ENCODE measurements around the gene PRSS21.

The PRSS21 gene

DNA sequence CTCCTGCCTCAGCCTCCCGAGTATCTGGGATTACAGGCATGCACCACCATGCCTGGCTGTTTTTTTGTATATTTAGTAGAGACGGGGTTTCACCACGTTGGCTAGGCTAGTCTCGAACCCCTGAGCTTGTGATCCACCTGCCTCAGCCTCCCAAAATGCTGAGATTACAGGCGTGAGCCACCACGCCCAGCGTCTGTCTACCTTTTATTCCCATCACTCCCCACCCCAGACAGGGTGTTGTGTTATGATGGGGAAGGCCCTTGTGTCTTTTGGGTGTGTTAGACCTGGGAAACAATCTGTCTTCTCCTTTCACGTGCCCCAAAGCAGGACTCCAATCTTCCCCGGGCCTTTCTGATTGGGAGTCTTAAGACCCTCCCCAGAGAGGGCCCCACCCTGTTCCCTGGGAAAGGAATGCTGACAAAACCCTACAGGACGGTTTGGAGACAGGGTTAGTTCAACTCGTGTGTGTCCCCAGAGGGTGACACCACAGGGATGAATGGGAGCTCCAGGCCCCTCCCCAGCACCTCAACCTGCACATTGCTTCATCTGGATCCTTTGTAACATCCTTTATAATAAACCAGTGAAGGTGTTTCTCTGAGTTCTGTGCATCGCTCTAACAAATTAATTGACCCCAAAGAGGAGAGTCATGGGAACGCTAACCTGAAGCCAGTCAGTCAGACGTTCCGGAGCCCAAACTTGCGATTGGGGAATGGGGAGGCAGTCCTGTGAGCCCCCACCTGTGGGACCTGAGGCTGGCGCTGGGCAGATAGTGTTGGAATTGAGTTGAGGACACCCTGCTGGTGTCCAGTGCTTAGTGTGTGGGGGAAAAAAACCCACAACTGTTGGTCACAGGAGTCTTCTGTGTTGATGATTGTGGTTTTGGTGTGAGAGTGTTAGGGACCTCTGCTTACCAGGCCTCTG is 36.8 kb upstream of the PRSS21 start:
- DNase-seq (ENCODE audit: low spot score): no peak

DNA sequence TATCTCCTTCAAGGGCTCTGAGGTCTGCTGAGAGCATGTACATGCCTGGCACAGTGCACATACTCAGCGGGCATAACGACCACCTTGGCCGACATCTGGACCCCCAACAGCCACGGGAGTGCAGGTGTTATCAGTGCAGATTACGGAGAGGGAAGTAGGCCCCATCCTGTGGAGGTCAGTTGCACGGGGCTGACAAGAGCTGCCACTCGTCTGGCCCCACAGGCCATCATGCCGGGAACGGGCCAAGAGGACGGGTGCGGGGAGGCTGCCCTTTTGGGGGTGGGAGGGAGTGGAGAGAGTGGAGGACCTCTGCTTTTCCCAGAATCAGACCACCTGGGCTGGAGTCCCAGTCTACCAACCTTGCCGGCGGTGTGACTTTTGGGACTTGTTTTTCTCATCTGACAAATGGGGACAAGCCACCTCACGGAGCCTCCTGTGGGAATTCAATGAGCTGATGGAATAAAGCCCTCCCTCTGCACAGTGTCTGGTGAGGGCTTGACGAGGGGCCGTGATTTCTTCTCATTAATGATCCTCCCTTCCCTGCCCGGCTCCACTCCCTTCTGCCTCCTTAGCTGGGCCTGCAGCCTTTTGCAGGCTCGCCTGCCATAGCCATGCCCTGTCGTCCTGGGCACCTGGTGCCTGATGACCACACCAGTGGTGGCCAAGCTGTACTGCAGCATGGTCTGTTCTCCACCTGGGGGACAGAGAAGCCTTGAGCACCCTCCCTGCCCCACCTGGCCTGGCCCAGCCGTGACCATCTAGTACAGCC is 34.3 kb upstream of the PRSS21 start:
- DNase-seq (ENCODE audit: low spot score): no peak

- no peak for DNase-seq (ENCODE audit: low spot score)
Observed at GRCh38 chr16:2783581-2784357, 33.3 kb upstream of the PRSS21 start.

- DNase-seq (ENCODE audit: low spot score): no peak
Observed at GRCh38 chr16:2784358-2785100, 32.5 kb upstream of the PRSS21 start.

- no peak for DNase-seq (ENCODE audit: low spot score)
Observed at GRCh38 chr16:2785101-2785991, 31.7 kb upstream of the PRSS21 start.

DNA sequence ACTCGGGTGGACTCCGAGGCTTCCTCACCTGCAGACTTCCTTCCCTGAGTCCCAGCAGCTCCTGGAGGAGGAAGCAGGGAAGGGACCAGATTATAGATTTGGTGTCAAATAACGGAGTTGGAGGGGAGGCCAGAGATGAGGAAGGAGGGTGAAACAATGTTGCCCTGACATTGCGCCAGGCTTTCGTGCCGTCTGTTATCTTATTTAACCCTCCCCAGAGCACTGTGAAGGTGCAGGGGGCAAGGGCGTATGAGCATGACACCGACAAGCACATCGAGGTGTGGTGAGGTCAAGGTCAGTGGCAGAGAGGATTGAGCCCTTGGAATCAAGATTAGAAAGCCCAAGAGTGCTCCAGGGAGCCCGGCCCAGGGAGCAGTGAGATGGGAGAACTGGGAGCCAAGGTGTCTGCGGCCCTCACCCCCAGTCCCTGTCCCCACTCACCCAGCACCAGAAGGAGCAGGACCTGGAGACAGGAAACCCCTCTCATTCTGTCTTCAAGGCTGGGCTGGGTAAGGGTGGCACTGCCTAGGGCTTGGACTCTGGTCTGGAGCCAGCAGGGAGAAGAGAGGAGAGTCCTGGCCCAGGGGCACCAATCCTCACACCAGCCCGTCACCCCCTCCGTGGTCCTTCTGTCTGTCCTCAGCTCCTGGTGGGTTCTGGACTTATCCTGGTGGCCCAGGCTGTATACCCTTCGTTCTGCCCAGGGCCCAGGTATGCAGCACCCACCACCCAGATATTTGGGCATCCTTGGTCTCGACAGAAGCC is 30.8 kb upstream of the PRSS21 start:
- DNase-seq (ENCODE audit: low spot score): no peak

- no peak for DNase-seq (ENCODE audit: low spot score)
Observed at GRCh38 chr16:2786826-2787151, 30.2 kb upstream of the PRSS21 start.

DNA sequence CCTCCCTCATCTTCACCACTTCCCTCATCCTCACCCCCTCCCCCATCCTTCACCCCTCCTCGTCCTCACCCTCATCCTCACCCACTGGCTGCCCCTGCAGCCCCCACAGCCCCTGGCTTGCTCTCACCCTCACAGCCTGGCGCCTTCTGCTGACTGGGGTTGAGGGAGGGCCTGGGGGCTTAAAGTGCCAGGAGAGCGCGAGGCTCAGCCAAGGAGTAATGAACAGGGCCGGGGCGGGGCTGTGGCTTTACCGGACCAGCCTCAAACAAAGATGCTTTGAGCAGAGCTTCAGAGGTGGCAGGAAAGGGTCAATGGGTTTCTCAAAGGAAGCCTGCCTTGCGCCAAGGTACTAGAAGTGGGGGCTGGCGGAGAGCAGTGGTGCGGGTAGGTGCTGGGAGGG is 29.6 kb upstream of the PRSS21 start, which contains the start of gene PRSS33:
Gene PRSS33 (minus strand): TSS at position 155 of the 400 bp plus-strand sequence. CDS start 1,013 bp downstream, outside the sequence.
- DNase-seq (ENCODE audit: low spot score): no peak

GRCh38 chr16:2787961-2788360 is 29.1 kb upstream of the PRSS21 start:
- DNase-seq (ENCODE audit: low spot score): no peak

GRCh38 chr16:2790631-2791030 is 26.4 kb upstream of the PRSS21 start:
- no peak for DNase-seq (ENCODE audit: low spot score)

DNA sequence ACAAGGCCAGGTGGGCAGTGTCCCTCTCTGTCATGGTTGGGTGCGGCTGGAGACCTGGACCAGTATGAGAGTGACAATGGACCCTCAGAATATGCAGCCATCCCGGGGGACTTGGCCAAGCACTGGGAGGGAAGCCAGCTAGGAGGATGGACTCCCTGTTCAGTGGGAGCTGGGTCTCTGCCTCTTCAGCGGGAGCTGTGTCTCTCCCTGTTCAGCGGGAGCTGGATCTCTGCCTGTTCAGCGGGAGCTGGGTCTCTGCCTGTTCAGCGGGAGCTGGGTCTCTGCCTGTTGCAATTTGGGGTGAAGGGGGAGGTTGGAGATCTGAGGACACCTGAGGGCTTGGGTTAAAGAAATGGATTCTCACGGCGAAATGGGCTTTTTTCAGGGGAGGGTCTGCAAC is 25.9 kb upstream of the PRSS21 start:
- DNase-seq (ENCODE audit: low spot score): no peak

GRCh38 chr16:2792940-2793339 is 24.1 kb upstream of the PRSS21 start:
- no peak for DNase-seq (ENCODE audit: low spot score)

- no peak for DNase-seq (ENCODE audit: low spot score)
Observed at GRCh38 chr16:2795395-2796143, 21.5 kb upstream of the PRSS21 start.

GRCh38 chr16:2798723-2799204 is 18.3 kb upstream of the PRSS21 start:
- no peak for DNase-seq (ENCODE audit: low spot score)

- no peak for DNase-seq (ENCODE audit: low spot score)
Observed at GRCh38 chr16:2799205-2799858, 17.7 kb upstream of the PRSS21 start.

DNA sequence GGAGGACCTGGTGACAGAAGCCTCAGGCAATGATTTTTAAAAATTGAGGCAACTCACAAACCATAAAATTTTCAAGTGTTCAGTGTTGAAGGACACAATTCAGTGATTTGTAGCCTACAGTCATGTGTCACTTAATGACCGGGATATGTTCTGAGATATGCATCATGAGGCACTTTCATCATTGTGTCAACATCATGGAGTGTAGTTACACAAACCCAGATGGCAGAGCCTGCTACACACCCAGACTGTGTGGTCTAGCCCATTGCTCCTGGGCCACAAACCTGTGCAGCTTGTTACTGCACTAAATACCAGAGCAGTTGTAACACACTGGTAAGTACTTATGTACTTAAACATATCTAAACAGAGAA is 17.2 kb upstream of the PRSS21 start:
- DNase-seq (ENCODE audit: low spot score): no peak

DNA sequence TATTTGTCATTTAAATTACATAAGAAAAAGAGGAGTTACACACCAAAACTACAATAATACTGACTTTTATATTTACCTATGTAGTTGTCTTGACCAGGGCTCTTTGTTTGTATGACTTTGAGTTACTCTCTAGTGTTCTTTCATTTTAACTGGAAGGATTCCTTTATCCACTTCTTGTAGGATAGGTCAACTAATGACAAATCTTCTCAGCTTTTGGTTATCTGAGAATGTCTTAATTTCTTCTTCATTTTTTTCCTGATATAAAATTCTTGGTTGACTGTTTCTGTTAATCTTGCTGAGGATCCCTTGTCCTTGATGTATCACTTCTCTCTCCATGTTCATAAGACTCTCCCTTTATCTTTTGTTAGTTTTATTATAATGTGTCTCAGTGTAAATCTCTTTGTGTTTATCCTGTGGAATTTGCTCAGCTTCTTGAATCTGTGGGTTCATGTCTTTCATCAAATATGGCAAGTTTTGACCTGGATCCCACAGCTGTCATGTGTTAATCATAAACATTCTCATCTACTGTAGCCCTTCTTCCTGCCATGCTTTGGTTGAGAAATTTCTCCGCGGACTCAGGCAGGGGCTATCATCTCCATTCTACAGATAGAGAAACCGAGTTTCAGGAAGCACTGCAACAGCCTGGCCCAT is 13.4 kb upstream of the PRSS21 start:
- no peak for DNase-seq (ENCODE audit: low spot score)

- no peak for DNase-seq (ENCODE audit: low spot score)
Observed at GRCh38 chr16:2804728-2805127, 12.3 kb upstream of the PRSS21 start.

Measured in activated CD4-positive, alpha-beta T cell treated with anti-CD3 and anti-CD28 coated beads, Interleukin-2, Interleukin-4, amounts not matched to agents 100 ng/mL and 50 ng/mL, durations not matched to agents 16 hours and 8 hours (primary cell).